ENCODE measurements around the gene GPN2. TPM values are rescaled to one million over a fixed set of nuclear protein-coding genes. Genes with fewer than 3 reads are reported as not detected.

The GPN2 gene
- total and polyA plus RNA-seq, 2 of the 4 experiments (the other 2 are of a cell fraction), result 15.4 to 22.2 TPM

DNA sequence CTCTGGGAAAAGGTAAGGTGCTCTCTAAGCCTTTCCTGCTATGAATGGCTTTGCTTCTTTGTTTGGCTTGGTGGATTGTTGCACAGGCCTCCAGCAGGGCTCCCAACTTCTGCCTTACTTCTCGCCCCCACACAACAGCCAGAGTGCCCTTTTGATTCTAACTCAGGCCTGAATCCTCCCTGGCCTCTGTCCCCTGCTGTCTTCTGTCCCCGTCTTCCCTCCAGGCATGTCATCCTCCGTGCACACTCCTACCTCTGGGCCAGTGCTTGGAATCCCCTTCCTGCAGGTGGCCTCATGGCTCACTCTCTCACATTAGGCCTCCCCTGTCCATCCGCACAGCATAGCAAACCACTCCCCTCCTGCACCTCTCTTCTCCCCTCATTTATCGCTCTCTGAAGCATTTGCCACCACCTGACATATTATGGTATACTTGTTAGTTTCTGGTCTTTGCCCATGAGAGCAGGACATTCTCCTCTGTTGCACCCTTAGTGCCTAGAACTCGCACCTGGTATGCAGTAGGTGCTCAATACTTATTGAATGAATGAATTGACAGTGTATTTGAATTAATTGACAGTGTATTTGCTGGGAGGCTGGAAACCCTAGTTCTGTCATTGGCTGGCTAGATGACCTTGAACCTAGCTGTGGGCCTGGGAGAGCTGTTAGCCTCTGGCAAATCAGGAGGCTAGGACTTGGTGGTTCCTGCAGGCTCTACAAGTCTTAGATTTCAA is 60.7 kb downstream of the GPN2 start:
- Histone ChIP-seq H2AFZ (replicated peaks; ENCODE audit: low read length, poor library complexity) (no peak overlapping the region), H3K14ac (replicated peaks; ENCODE audit: low read depth, low read length) (no peak overlapping the region), H3K18ac (ENCODE audit: low read depth, low read length) (no peak overlapping the region), H3K9me1 (ENCODE audit: insufficient read depth, low read length) (peaks cover 14% of the 10 kb centered on the region), H2AK9ac (replicated peaks; ENCODE audit: low read depth, low read length, poor library complexity) (no peak overlapping the region), H3K23ac (ENCODE audit: low read depth, low read length) (peak overlapping the region; percentile 38; the same call in 1 of the 2 replicates), H4K91ac (ENCODE audit: insufficient read depth, low read depth, low read length) (no peak overlapping the region), H3K36me3 (ENCODE audit: control insufficient read depth, insufficient read depth, low read length) (peaks cover 27% of the 10 kb centered on the region), H3K27me3 (ENCODE audit: control insufficient read depth, insufficient read depth, low read length) (no peaks in the 10 kb centered on the region), H3K4me2 (ENCODE audit: low read depth, low read length) (no peak overlapping the region), H2BK20ac (ENCODE audit: low read depth, low read length) (no peak overlapping the region), H3K56ac (ENCODE audit: extremely low read depth, insufficient read depth, low read length) (no peak overlapping the region), H4K8ac (ENCODE audit: low read depth in 2 of 2, low read length in 2 of 2) (no peak overlapping the region), H3K4ac (ENCODE audit: low read depth, low read length) (no peak overlapping the region; the same call in 1 of the 2 replicates), H4K20me1 (ENCODE audit: insufficient read depth, low read length) (peaks cover 41% of the 10 kb centered on the region), H2BK120ac (ENCODE audit: low read depth, low read length) (no peak overlapping the region), H3K9ac (ENCODE audit: low read depth, low read length) (no peak overlapping the region), H4K5ac (ENCODE audit: low read depth, low read length) (no peak overlapping the region; the same call in 1 of the 2 replicates), H2AK5ac (ENCODE audit: low read depth, low read length) (no peak overlapping the region), H3K4me1 (ENCODE audit: control insufficient read depth, insufficient read depth, low read length) (peaks cover 25% of the 10 kb centered on the region), H3K9me3 (ENCODE audit: control insufficient read depth, insufficient read depth, low read length) (no peaks in the 10 kb centered on the region), H2BK15ac (ENCODE audit: low read depth, low read length) (no peak overlapping the region), H2BK5ac (ENCODE audit: low read depth, low read length, poor library complexity, severe bottlenecking) (no peak overlapping the region), H3K27ac (ENCODE audit: insufficient read depth, low read length) (no peak overlapping the region), H3K4me3 (ENCODE audit: insufficient read depth, low read depth, low read length) (no peak overlapping the region), H3K79me1 (ENCODE audit: low read depth in 1 of 2, low read length in 2 of 2) (peaks cover 35 to 57% of the 10 kb centered on the region in 2 experiments)
- dilution Hi-C loops (cut with HindIII; ENCODE audit: low sequenced_read_pairs, unreplicated experiment) (no loop called here), intact Hi-C loops (cut with micrococcal nuclease) (no loop called here), in situ Hi-C loops (cut with MboI; ENCODE audit: low sequenced_read_pairs) (no loop called here)
- POLR2A ChIA-PET (ENCODE audit: unreplicated experiment), result no interaction called here
- CTCF ChIA-PET, result interaction anchor here (1.0 kb wide), 1 partner anchor 227 kb away, joined by 3 read pairs; no protein-coding TSS in a partner anchor
- 91% methylated on average over 3 of the region's 6 CpGs; no CpG with 5 or more reads in 1 of the 2 experiments for WGBS, 2 experiments (ENCODE audit: extremely low coverage in 2 of 2, insufficient read length in 1 of 2)
- TF ChIP-seq, protein P1, sequence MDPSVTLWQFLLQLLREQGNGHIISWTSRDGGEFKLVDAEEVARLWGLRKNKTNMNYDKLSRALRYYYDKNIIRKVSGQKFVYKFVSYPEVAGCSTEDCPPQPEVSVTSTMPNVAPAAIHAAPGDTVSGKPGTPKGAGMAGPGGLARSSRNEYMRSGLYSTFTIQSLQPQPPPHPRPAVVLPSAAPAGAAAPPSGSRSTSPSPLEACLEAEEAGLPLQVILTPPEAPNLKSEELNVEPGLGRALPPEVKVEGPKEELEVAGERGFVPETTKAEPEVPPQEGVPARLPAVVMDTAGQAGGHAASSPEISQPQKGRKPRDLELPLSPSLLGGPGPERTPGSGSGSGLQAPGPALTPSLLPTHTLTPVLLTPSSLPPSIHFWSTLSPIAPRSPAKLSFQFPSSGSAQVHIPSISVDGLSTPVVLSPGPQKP (IDR thresholded peaks at IDR 0.05; ENCODE audit: borderline replicate concordance, low read depth, low read length), result no peak
- TF ChIP-seq BHLHE40 (IDR thresholded peaks at IDR 0.05; ENCODE audit: low read depth, low read length), result no peak
- no TSS peak for BruUV-seq (replicated peaks)
- ATAC-seq (ENCODE audit: low read depth), result no peak
- DNase-seq, result no peak

Measured in IMR-90 (cell line).